ENCODE results near the gene SH2D6. TPM values are rescaled to one million over a fixed set of nuclear protein-coding genes. Genes with fewer than 3 reads are reported as not detected.

The SH2D6 gene
- total RNA-seq, 1 donor from 2014 or later: 0.07 TPM

- Histone ChIP-seq H3K27ac (no peak overlapping the region), H3K4me3 (no peak overlapping the region), H3K4me1 (no peaks in the 10 kb centered on the region), H3K27me3 (no peaks in the 10 kb centered on the region), H3K79me2 (ENCODE audit: low read depth) (no peaks in the 10 kb centered on the region), H3K9ac (no peak overlapping the region), H3K4me2 (no peak overlapping the region), H3K9me3 (ENCODE audit: low read depth) (no peaks in the 10 kb centered on the region), H2AFZ (replicated peaks) (no peak overlapping the region), H3K36me3 (no peaks in the 10 kb centered on the region), H3F3A (ENCODE audit: low read depth) (no peaks in the 10 kb centered on the region), H4K20me1 (ENCODE audit: low read depth) (no peaks in the 10 kb centered on the region)
- H3K4me1 Mint-ChIP-seq: no peaks in the 10 kb centered on the region
- no peak for TF ChIP-seq CTCF (IDR thresholded peaks at IDR 0.05)
- peaks cover 2% of the 10 kb centered on the region for H3K36me3 Mint-ChIP-seq
- no peaks in the 10 kb centered on the region for H3K9me3 Mint-ChIP-seq
- peaks cover 6% of the 10 kb centered on the region for H3K27me3 Mint-ChIP-seq (ENCODE audit: insufficient read depth, low read depth)
- no peak for DNase-seq (ENCODE audit: low spot score)
- H3K4me3 Mint-ChIP-seq: no peak overlapping the region
- no peak overlapping the region for H3K27ac Mint-ChIP-seq
These were observed 23.5 kb upstream of the SH2D6 start for GRCh38 chr2:85394976-85395375.

- Histone ChIP-seq H2AFZ (replicated peaks) (no peak overlapping the region), H3K4me2 (no peak overlapping the region), H3K4me1 (no peaks in the 10 kb centered on the region), H3K4me3 (no peak overlapping the region), H3K27ac (no peak overlapping the region), H3K9ac (no peak overlapping the region), H4K20me1 (ENCODE audit: low read depth) (no peaks in the 10 kb centered on the region), H3K9me3 (ENCODE audit: low read depth) (no peaks in the 10 kb centered on the region), H3F3A (ENCODE audit: low read depth) (no peaks in the 10 kb centered on the region), H3K79me2 (ENCODE audit: low read depth) (no peaks in the 10 kb centered on the region), H3K27me3 (no peaks in the 10 kb centered on the region), H3K36me3 (no peaks in the 10 kb centered on the region)
- H3K27me3 Mint-ChIP-seq (ENCODE audit: insufficient read depth, low read depth): peaks cover 6% of the 10 kb centered on the region
- H3K36me3 Mint-ChIP-seq: no peaks in the 10 kb centered on the region
- no peaks in the 10 kb centered on the region for H3K9me3 Mint-ChIP-seq
- no peak for DNase-seq (ENCODE audit: low spot score)
- H3K4me3 Mint-ChIP-seq: no peak overlapping the region
- TF ChIP-seq EZH2phosphoT487 (IDR thresholded peaks at IDR 0.05) (no peak), CTCF (IDR thresholded peaks at IDR 0.05) (no peak), EZH2 (IDR thresholded peaks at IDR 0.05) (no peak)
- no peak overlapping the region for H3K27ac Mint-ChIP-seq
- H3K4me1 Mint-ChIP-seq: no peaks in the 10 kb centered on the region
These were observed 22.5 kb upstream of the SH2D6 start for GRCh38 chr2:85395912-85396475.

- DNase-seq (ENCODE audit: low spot score): no peak
- H3K27ac ChIP-seq: no peak overlapping the region
- no peaks in the 10 kb centered on the region for H3K36me3 ChIP-seq
- no peaks in the 10 kb centered on the region for H3F3A ChIP-seq (ENCODE audit: low read depth)
- H2AFZ ChIP-seq (replicated peaks): no peak overlapping the region
- peaks cover 6% of the 10 kb centered on the region for H3K27me3 Mint-ChIP-seq (ENCODE audit: insufficient read depth, low read depth)
- no peaks in the 10 kb centered on the region for H3K9me3 ChIP-seq (ENCODE audit: low read depth)
- H3K27ac Mint-ChIP-seq: no peak overlapping the region
- no peaks in the 10 kb centered on the region for H3K36me3 Mint-ChIP-seq
- H3K4me3 ChIP-seq: no peak overlapping the region
- no peaks in the 10 kb centered on the region for H3K4me1 Mint-ChIP-seq
- TF ChIP-seq CTCF (IDR thresholded peaks at IDR 0.05) (no peak), EZH2 (IDR thresholded peaks at IDR 0.05) (no peak), EZH2phosphoT487 (IDR thresholded peaks at IDR 0.05) (no peak)
- no peaks in the 10 kb centered on the region for H3K27me3 ChIP-seq
- no peaks in the 10 kb centered on the region for H4K20me1 ChIP-seq (ENCODE audit: low read depth)
- no peak overlapping the region for H3K9ac ChIP-seq
- no peak overlapping the region for H3K4me2 ChIP-seq
- H3K4me3 Mint-ChIP-seq: no peak overlapping the region
- H3K4me1 ChIP-seq: no peaks in the 10 kb centered on the region
- no peaks in the 10 kb centered on the region for H3K79me2 ChIP-seq (ENCODE audit: low read depth)
- H3K9me3 Mint-ChIP-seq: no peaks in the 10 kb centered on the region
These were observed 21.7 kb upstream of the SH2D6 start for GRCh38 chr2:85396531-85397470.

Measured in neural progenitor cell (in vitro differentiated cells).